ENCODE measurements around the gene HTR3B. TPM values are rescaled to one million over a fixed set of nuclear protein-coding genes. Genes with fewer than 3 reads are reported as not detected.

Gene HTR3B
- polyA plus RNA-seq, 1 donor (not counting 4 experiments of a cell fraction or from before 2014, with no cell fraction given), result not detected

- Histone ChIP-seq H3K27me3 (ENCODE audit: control insufficient read depth, extremely low read depth, insufficient read depth, low read length) (peaks cover 5% of the 10 kb centered on the region), H3K27ac (ENCODE audit: control insufficient read depth, insufficient read depth, low read length) (no peak within 1 kb of the TSS), H4K20me1 (ENCODE audit: control insufficient read depth, extremely low read depth, insufficient read depth, low read length) (no peaks in the 10 kb centered on the region), H3K4me1 (ENCODE audit: control insufficient read depth, extremely low read depth, insufficient read depth, low read length) (no peaks in the 10 kb centered on the region), H3K4me2 (ENCODE audit: control insufficient read depth, extremely low read depth, insufficient read depth, low read depth, low read length) (no peak within 1 kb of the TSS), H3K4me3 (ENCODE audit: control insufficient read depth in 2 of 3, extremely low read depth in 1 of 3, insufficient read depth in 2 of 3, low read depth in 1 of 3, low read length in 3 of 3) (no peak within 1 kb of the TSS), H3K9me3 (ENCODE audit: control insufficient read depth, low read depth, low read length) (no peaks in the 10 kb centered on the region), H3K9ac (ENCODE audit: control insufficient read depth, extremely low read depth, insufficient read depth, low read length) (no peak within 1 kb of the TSS), H2AFZ (ENCODE audit: control insufficient read depth, low read length) (no peak within 1 kb of the TSS), H3K79me2 (ENCODE audit: control insufficient read depth, insufficient read depth, low read length) (no peaks in the 10 kb centered on the region), H3K9me1 (ENCODE audit: control insufficient read depth, extremely low read depth, insufficient read depth, low read length) (no peaks in the 10 kb centered on the region), H3K36me3 (ENCODE audit: control insufficient read depth in 2 of 2, extremely low read depth in 1 of 2, insufficient read depth in 2 of 2, low read length in 2 of 2) (no peaks in the 10 kb centered on the region)
- TF ChIP-seq CTCF (optimal IDR thresholded peaks at IDR 0.05 in 1 of 3, IDR thresholded peaks at IDR 0.05 in 1 of 3, conservative IDR thresholded peaks at IDR 0.05 in 1 of 3; ENCODE audit: extremely low read depth in 1 of 3, insufficient read depth in 2 of 3, low read length in 3 of 3), result no peak
- no peak for TF ChIP-seq EZH2 (IDR thresholded peaks at IDR 0.05; ENCODE audit: low read length)
- FAIRE-seq, result no peak
- DNase-seq (ENCODE audit: low read depth, low spot score), result no peak
- dilution Hi-C loops (cut with MboI; ENCODE audit: extremely low pct_ligation_motif_present, low sequenced_read_pairs), result no loop called here
These were observed 70.3 kb downstream of the HTR3B start, which contains the start of gene HTR3A for GRCh38 chr11:113974741-113975470. Gene HTR3A, plus strand, starts transcription at chr11:113975108. Its CDS starts 218 bp downstream, at chr11:113975326.

DNA sequence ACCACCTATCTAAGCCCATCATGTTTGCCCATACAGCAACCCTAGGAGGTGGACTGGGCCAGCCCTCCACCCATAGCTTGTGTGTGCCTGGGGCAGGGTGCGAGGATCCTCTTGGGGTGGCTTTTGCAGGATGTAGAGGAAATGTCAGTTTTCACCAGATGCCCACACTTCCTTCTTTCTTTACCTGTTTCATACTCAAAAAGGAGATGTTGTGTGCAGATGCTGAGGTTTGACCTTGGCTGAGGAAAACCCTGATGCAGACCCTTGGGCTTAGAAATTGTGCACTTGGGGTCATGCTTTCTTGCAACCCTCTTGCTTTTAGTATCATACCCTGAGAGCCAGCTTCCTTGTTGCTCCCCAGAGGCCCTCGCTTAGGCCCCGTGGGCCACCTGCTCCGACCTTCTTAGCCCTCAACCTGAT, 72.5 kb downstream of the HTR3B start:
- H3K4me2 ChIP-seq (ENCODE audit: control insufficient read depth, extremely low read depth, insufficient read depth, low read depth, low read length), result no peak overlapping the region
- no peak overlapping the region for H3K9ac ChIP-seq (ENCODE audit: control insufficient read depth, extremely low read depth, insufficient read depth, low read length)
- no peaks in the 10 kb centered on the region for H3K79me2 ChIP-seq (ENCODE audit: control insufficient read depth, insufficient read depth, low read length)
- TF ChIP-seq EZH2 (IDR thresholded peaks at IDR 0.05; ENCODE audit: low read length) (no peak), CTCF (optimal IDR thresholded peaks at IDR 0.05 in 1 of 3, IDR thresholded peaks at IDR 0.05 in 1 of 3, conservative IDR thresholded peaks at IDR 0.05 in 1 of 3; ENCODE audit: extremely low read depth in 1 of 3, insufficient read depth in 2 of 3, low read length in 3 of 3) (no peak)
- H3K4me1 ChIP-seq (ENCODE audit: control insufficient read depth, extremely low read depth, insufficient read depth, low read length), result no peaks in the 10 kb centered on the region
- no peaks in the 10 kb centered on the region for H4K20me1 ChIP-seq (ENCODE audit: control insufficient read depth, extremely low read depth, insufficient read depth, low read length)
- H3K9me1 ChIP-seq (ENCODE audit: control insufficient read depth, extremely low read depth, insufficient read depth, low read length), result no peaks in the 10 kb centered on the region
- FAIRE-seq, result no peak
- no peaks in the 10 kb centered on the region for H3K9me3 ChIP-seq (ENCODE audit: control insufficient read depth, low read depth, low read length)
- H3K4me3 ChIP-seq (ENCODE audit: control insufficient read depth in 2 of 3, extremely low read depth in 1 of 3, insufficient read depth in 2 of 3, low read depth in 1 of 3, low read length in 3 of 3), result no peak overlapping the region
- dilution Hi-C loops (cut with MboI; ENCODE audit: extremely low pct_ligation_motif_present, low sequenced_read_pairs), result no loop called here
- no peak overlapping the region for H2AFZ ChIP-seq (ENCODE audit: control insufficient read depth, low read length)
- peaks cover 6% of the 10 kb centered on the region for H3K27me3 ChIP-seq (ENCODE audit: control insufficient read depth, extremely low read depth, insufficient read depth, low read length)
- DNase-seq (ENCODE audit: low read depth, low spot score), result no peak
- H3K36me3 ChIP-seq (ENCODE audit: control insufficient read depth in 2 of 2, extremely low read depth in 1 of 2, insufficient read depth in 2 of 2, low read length in 2 of 2), result no peaks in the 10 kb centered on the region
- no peak overlapping the region for H3K27ac ChIP-seq (ENCODE audit: control insufficient read depth, insufficient read depth, low read length)

Measured in keratinocyte (primary cell).